SK-N-SH treated with all-trans-retinoic acid at 6 μM for 48 hours (cell line): ENCODE results near the gene MATK.

Experiments
- ATAC-seq: fragments of 200-7000 bp; cut with Tn5 transposase; 3 replicates; pipeline ENCODE4 v1.9.1; 2020; ENCODE audit warnings: mild to moderate bottlenecking, moderate library complexity
- ARNTL ChIP-seq: fragments of 450-650 bp; formaldehyde crosslinking; IDR thresholded peaks from 2 replicates; pipeline ENCODE4 v1.5.0; 2020; ENCODE audit warnings: low read depth, mild to moderate bottlenecking, moderate library complexity, borderline replicate concordance
- BACH2 ChIP-seq: fragments of 250-450 bp; sonication (Bioruptor Pico); IDR thresholded peaks from 2 replicates; pipeline ENCODE4 v1.9.0; 2021; ENCODE audit warnings: mild to moderate bottlenecking, borderline replicate concordance
- CREB5 ChIP-seq: fragments of 250-450 bp; sonication (Bioruptor Pico); IDR thresholded peaks from 2 replicates; pipeline ENCODE4 v1.5.1; 2020; ENCODE audit warnings: low read depth, mild to moderate bottlenecking, moderate library complexity
- CSDC2 ChIP-seq: fragments of 250-450 bp; sonication (Bioruptor Pico); IDR thresholded peaks from 2 replicates; pipeline ENCODE4 v1.5.0; 2020; ENCODE audit warnings: mild to moderate bottlenecking, moderate library complexity
- ESRRG ChIP-seq: fragments of 250-450 bp; sonication (Bioruptor Pico); IDR thresholded peaks from 2 replicates; pipeline ENCODE4 v1.6.1; 2021; ENCODE audit warnings: mild to moderate bottlenecking
- GLIS3 ChIP-seq: fragments of 250-450 bp; sonication (Bioruptor Pico); IDR thresholded peaks from 2 replicates; pipeline ENCODE4 v1.5.0; 2020; ENCODE audit warnings: mild to moderate bottlenecking, moderate library complexity
- ISL1 ChIP-seq: fragments of 250-450 bp; sonication (Bioruptor Pico); IDR thresholded peaks from 2 replicates; pipeline ENCODE4 v2.1.2; 2022; ENCODE audit warnings: mild to moderate bottlenecking, moderate library complexity
- OSR1 ChIP-seq: fragments of 250-450 bp; sonication (Bioruptor Pico); IDR thresholded peaks from 2 replicates; pipeline ENCODE4 v1.8.0; 2022; ENCODE audit warnings: moderate library complexity, mild to moderate bottlenecking, inconsistent platforms
- PATZ1 ChIP-seq: fragments of 250-450 bp; sonication (Bioruptor Pico); IDR thresholded peaks from 2 replicates; pipeline ENCODE4 v1.8.0; 2020; ENCODE audit warnings: mild to moderate bottlenecking, moderate library complexity, borderline replicate concordance
- RARB ChIP-seq: fragments of 250-450 bp; sonication (Bioruptor Pico); IDR thresholded peaks from 2 replicates; pipeline ENCODE4 v1.8.0; 2021; ENCODE audit warnings: mild to moderate bottlenecking, moderate library complexity
- TCF4 ChIP-seq: fragments of 250-450 bp; sonication (Bioruptor Pico); IDR thresholded peaks from 2 replicates; pipeline ENCODE4 v1.8.0; 2021; ENCODE audit warnings: mild to moderate bottlenecking, moderate library complexity, borderline replicate concordance
- TOX ChIP-seq: fragments of 250-450 bp; sonication (Bioruptor Pico); IDR thresholded peaks from 2 replicates; pipeline ENCODE4 v1.8.0; 2021; ENCODE audit warnings: mild to moderate bottlenecking, moderate library complexity, borderline replicate concordance
- TSHZ2 ChIP-seq: fragments of 250-450 bp; sonication (Bioruptor Pico); IDR thresholded peaks from 2 replicates; pipeline ENCODE4 v1.5.0; 2020; ENCODE audit warnings: mild to moderate bottlenecking, moderate library complexity
- ZC3H10 ChIP-seq: fragments of 250-450 bp; sonication (Bioruptor Pico); IDR thresholded peaks from 2 replicates; pipeline ENCODE4 v1.5.1; 2021; ENCODE audit warnings: mild to moderate bottlenecking, moderate library complexity
- ZFP30 ChIP-seq: fragments of 450-650 bp; formaldehyde crosslinking; IDR thresholded peaks from 2 replicates; pipeline ENCODE4 v1.5.0; 2022; ENCODE audit warnings: mild to moderate bottlenecking, moderate library complexity
- ZNF565 ChIP-seq: fragments of 450-650 bp; formaldehyde crosslinking; conservative IDR thresholded peaks from 2 replicates; pipeline ENCODE4 v1.5.0; 2020; ENCODE audit warnings: low read depth, mild to moderate bottlenecking, moderate library complexity
- ZNF70 ChIP-seq: fragments of 450-650 bp; formaldehyde crosslinking; IDR thresholded peaks from 2 replicates; pipeline ENCODE4 v1.5.0; 2020; ENCODE audit warnings: mild to moderate bottlenecking, moderate library complexity
- TF ChIP-seq, protein P1 (sequence below): fragments of 250-450 bp; sonication (Bioruptor Pico); IDR thresholded peaks from 2 replicates; pipeline ENCODE4 v1.8.0; 2021; ENCODE audit warnings: low read depth, mild to moderate bottlenecking, moderate library complexity, borderline replicate concordance
- TF ChIP-seq, protein P2 (sequence below): fragments of 250-450 bp; sonication (Bioruptor Pico); IDR thresholded peaks from 2 replicates; pipeline ENCODE4 v1.5.1; 2021; ENCODE audit warnings: mild to moderate bottlenecking, moderate library complexity

The MATK gene

DNA sequence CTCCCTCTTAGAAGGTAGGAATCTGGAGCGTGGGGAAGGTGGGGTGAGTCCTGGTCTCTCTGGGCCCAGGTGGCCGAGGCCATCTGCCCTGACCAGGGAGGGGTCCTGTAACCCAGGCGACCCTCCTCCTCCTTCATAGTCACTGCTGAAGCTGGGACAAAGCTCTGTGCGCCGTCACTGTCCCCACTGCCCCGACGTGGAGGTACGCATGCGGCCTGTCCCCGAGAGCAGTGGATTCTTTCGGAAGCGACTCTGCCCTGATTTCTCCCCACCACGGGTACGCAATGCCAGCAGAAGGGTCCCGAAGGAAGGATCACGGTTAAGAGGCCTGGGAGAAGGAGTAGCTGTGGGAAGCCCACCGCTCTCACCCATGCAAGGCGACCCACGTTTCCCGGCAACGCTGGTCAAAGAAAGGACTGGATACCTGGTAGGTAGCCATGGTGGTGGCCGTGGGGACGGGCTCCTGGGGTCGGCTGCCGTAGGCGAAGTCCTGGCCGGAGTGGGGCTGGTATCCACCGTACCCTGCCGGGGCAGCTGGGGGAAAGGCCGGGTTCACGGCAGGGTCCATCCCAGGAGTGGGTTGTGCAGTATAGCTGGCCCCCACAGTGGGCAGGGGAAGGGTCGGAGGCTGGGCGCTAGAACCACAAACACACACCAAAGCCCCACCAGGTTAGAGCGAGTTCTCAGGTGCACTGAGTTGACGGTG, 48.3 kb upstream of the MATK start:
- TF ChIP-seq GLIS3 (CRISPR knock-in tag): no peak
- no peak for TF ChIP-seq BACH2 (CRISPR knock-in tag)
- TF ChIP-seq ARNTL (CRISPR knock-in tag): no peak
- TF ChIP-seq ZNF70 (CRISPR knock-in tag): no peak
- TF ChIP-seq CSDC2 (CRISPR knock-in tag): no peak
- TF ChIP-seq, protein P1, sequence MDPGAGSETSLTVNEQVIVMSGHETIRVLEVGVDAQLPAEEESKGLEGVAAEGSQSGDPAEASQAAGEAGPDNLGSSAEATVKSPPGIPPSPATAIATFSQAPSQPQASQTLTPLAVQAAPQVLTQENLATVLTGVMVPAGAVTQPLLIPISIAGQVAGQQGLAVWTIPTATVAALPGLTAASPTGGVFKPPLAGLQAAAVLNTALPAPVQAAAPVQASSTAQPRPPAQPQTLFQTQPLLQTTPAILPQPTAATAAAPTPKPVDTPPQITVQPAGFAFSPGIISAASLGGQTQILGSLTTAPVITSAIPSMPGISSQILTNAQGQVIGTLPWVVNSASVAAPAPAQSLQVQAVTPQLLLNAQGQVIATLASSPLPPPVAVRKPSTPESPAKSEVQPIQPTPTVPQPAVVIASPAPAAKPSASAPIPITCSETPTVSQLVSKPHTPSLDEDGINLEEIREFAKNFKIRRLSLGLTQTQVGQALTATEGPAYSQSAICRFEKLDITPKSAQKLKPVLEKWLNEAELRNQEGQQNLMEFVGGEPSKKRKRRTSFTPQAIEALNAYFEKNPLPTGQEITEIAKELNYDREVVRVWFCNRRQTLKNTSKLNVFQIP (CRISPR knock-in tag): no peak
- TF ChIP-seq PATZ1 (CRISPR knock-in tag): no peak
- TF ChIP-seq, protein P2, sequence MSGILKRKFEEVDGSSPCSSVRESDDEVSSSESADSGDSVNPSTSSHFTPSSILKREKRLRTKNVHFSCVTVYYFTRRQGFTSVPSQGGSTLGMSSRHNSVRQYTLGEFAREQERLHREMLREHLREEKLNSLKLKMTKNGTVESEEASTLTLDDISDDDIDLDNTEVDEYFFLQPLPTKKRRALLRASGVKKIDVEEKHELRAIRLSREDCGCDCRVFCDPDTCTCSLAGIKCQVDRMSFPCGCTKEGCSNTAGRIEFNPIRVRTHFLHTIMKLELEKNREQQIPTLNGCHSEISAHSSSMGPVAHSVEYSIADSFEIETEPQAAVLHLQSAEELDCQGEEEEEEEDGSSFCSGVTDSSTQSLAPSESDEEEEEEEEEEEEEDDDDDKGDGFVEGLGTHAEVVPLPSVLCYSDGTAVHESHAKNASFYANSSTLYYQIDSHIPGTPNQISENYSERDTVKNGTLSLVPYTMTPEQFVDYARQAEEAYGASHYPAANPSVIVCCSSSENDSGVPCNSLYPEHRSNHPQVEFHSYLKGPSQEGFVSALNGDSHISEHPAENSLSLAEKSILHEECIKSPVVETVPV: no peak
- no peak for TF ChIP-seq CREB5 (CRISPR knock-in tag)
- no peak for TF ChIP-seq TOX
- no peak for ATAC-seq

DNA sequence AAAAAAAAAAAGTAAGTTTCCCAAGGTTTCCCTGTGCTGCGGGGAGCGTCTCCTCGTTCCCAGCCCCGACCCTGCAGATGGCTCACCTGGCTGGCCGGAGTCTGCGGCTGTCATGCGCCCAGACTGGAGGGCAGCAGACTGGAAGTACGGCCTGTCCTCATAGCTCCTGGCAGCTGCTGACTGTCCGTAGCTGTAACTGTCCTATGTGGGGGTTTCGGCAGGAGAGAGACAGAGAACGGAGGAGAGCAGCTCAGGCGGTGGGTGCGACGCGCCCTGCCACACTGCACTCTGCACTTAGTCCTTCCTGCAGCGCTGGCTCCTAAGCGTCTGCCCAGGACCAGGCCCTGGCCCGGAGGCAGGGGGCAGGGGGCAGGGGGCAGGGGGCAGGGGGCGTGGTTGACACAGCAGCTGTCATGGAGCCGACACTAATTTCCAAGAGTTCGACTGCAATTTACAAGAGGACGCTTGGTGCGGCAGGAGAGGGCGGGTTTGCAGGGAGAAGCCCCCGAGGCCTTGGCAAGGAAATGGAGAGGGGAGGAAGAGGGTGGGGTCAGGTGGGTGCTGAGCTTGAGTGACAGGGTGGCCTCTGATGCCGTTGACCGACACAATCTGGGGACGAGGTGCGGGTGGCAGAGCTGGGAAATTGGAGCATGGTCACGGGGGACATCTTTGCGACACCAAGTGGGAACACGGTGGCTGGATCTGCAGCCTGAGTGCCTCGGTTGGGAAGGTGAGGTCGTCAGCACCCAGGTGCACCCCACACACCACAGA, 47.6 kb upstream of the MATK start:
- TF ChIP-seq ZC3H10 (CRISPR knock-in tag): no peak

DNA sequence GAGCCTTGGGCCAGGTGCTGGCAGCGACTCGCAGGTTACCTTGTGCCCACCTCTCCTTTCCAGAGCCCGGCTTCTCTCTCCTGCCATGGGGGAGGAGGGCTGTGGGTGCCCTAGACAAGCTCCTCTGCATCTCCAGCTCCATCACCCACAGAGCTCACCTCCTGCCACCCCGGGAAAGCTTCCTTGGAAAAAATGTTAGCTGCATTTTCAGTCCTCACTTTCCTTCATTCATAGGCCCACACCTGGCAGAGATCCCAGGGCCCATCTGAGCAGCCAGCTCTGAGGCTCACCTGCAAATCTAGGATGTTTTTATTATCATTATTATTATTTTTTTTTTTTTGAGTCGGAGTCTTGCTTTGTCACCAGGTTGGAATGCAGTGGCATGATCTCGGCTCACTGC, 45.8 kb upstream of the MATK start:
- ATAC-seq: no peak
- TF ChIP-seq TSHZ2: no peak
- TF ChIP-seq, all 23 proteins: peak for 0

More for the DNA sequence above, 47.6 kb upstream of the MATK start:
- no peak for ATAC-seq

- no peak for ATAC-seq
- TF ChIP-seq TSHZ2: no peak
- no peak for TF ChIP-seq ZNF565
- TF ChIP-seq ZFP30 (CRISPR knock-in tag): no peak
- no peak for TF ChIP-seq TCF4 (CRISPR knock-in tag)
- no peak for TF ChIP-seq ESRRG
- TF ChIP-seq RARB (CRISPR knock-in tag): no peak
- TF ChIP-seq GLIS3 (CRISPR knock-in tag): no peak
- TF ChIP-seq, protein P2: no peak
- no peak for TF ChIP-seq ZNF70 (CRISPR knock-in tag)
- TF ChIP-seq ZC3H10 (CRISPR knock-in tag): no peak
- TF ChIP-seq OSR1 (CRISPR knock-in tag): no peak
- no peak for TF ChIP-seq CREB5 (CRISPR knock-in tag)
- TF ChIP-seq ISL1 (CRISPR knock-in tag): no peak
These were observed 45.4 kb upstream of the MATK start for GRCh38 chr19:3831601-3832000.
